HAP-1 (cell line): ENCODE measurements around the gene PRKCQ.
"Not testable (repeated sequence)": the region's sequence is repeated elsewhere in the genome, so short reads cannot be mapped to it uniquely, and the experiment has no call there.

Experiments used
- DNase-seq, 2 experiments: peaks; one replicate each; pipeline ENCODE4 v3.0.0-alpha.2; 2016 to 2020; ENCODE audit warnings: low spot score in 2 of 2
- H3K27me3 ChIP-seq: fragments of 250-450 bp; sonication (Bioruptor Pico); 2 replicates; pipeline ENCODE4 v1.5.1; 2020; ENCODE audit warnings: low read depth, mild to moderate bottlenecking, moderate library complexity
- H3K36me3 ChIP-seq: fragments of 250-450 bp; sonication (Bioruptor Pico); replicated peaks from 2 replicates; pipeline ENCODE4 v1.5.1; 2020; ENCODE audit warnings: mild to moderate bottlenecking
- H3K4me1 ChIP-seq: fragments of 250-450 bp; sonication (Bioruptor Pico); 2 replicates; pipeline ENCODE4 v1.5.1; 2020; ENCODE audit warnings: mild to moderate bottlenecking
- H3K4me3 ChIP-seq: fragments of 250-450 bp; sonication (Bioruptor Pico); 2 replicates; pipeline ENCODE4 v1.5.1; 2020; ENCODE audit warnings: mild to moderate bottlenecking, moderate library complexity
- H3K9me3 ChIP-seq: fragments of 250-450 bp; sonication (Bioruptor Pico); 2 replicates; pipeline ENCODE4 v1.5.1; 2020; ENCODE audit warnings: mild to moderate bottlenecking, moderate library complexity
- in situ Hi-C: fragments of 300-500 bp; cut with MboI; formaldehyde crosslinking; loops from 3 replicates; pipeline ENCODE4 v1.14.3; 2020; ENCODE audit warnings: low sequenced_read_pairs, inconsistent platforms, mixed read lengths

PRKCQ gene

GRCh38 chr10:6386960-6387359 is 193.1 kb downstream of the PRKCQ start:
- H3K36me3 ChIP-seq, result no peaks in the 10 kb centered on the region
- H3K9me3 ChIP-seq, result no peaks in the 10 kb centered on the region
- DNase-seq, result no peak
- 0 out of 2 replicates have a peak, but pooled peaks cover 3% of the 10 kb centered on the region for H3K27me3 ChIP-seq
- in situ Hi-C loops, result loop anchor here (25.0 kb wide), 1 partner anchor 175 kb away; the partner anchor contains the start of gene PFKFB3
- no peaks in the 10 kb centered on the region for H3K4me1 ChIP-seq
- H3K4me3 ChIP-seq, result no peak overlapping the region

GRCh38 chr10:6386346-6386745 is 193.7 kb downstream of the PRKCQ start:
- Histone ChIP-seq H3K4me1 (no peaks in the 10 kb centered on the region), H3K36me3 (no peaks in the 10 kb centered on the region), H3K4me3 (no peak overlapping the region), H3K9me3 (no peaks in the 10 kb centered on the region), H3K27me3 (0 out of 2 replicates have a peak, but pooled peaks cover 3% of the 10 kb centered on the region)
- no peak for DNase-seq
- in situ Hi-C loops, result loop anchor here (25.0 kb wide), 1 partner anchor 174 kb away; the partner anchor contains the start of gene PFKFB3

- in situ Hi-C loops, result loop anchor here (25.0 kb wide), 1 partner anchor 173 kb away; the partner anchor contains the start of gene PFKFB3
- Histone ChIP-seq H3K4me1 (no peaks in the 10 kb centered on the region), H3K27me3 (0 out of 2 replicates have a peak, but pooled peaks cover 3% of the 10 kb centered on the region), H3K4me3 (no peak overlapping the region), H3K36me3 (no peaks in the 10 kb centered on the region), H3K9me3 (peaks cover 1% of the 10 kb centered on the region; the same call in 1 of the 2 replicates)
- DNase-seq, result no peak
Observed at GRCh38 chr10:6385665-6386064, 194.4 kb downstream of the PRKCQ start.

- Histone ChIP-seq H3K36me3 (no peaks in the 10 kb centered on the region), H3K27me3 (0 out of 2 replicates have a peak, but pooled peaks cover 1% of the 10 kb centered on the region), H3K4me3 (no peak overlapping the region), H3K9me3 (peaks cover 5% of the 10 kb centered on the region; the same call in 1 of the 2 replicates), H3K4me1 (no peaks in the 10 kb centered on the region)
- DNase-seq, result no peak
- in situ Hi-C loops, result loop anchor here (25.0 kb wide), 1 partner anchor 173 kb away; the partner anchor contains the start of gene PFKFB3
Observed at GRCh38 chr10:6384847-6385246, 195.2 kb downstream of the PRKCQ start.

GRCh38 chr10:6384031-6384430 is 196.0 kb downstream of the PRKCQ start:
- Histone ChIP-seq H3K4me3 (no peak overlapping the region), H3K36me3 (no peaks in the 10 kb centered on the region), H3K27me3 (no peaks in the 10 kb centered on the region), H3K4me1 (no peaks in the 10 kb centered on the region), H3K9me3 (peaks cover 7% of the 10 kb centered on the region; the same call in 1 of the 2 replicates)
- no peak for DNase-seq
- in situ Hi-C loops, result loop anchor here (25.0 kb wide), 1 partner anchor 172 kb away; the partner anchor contains the start of gene PFKFB3

GRCh38 chr10:6383096-6383812 is 196.8 kb downstream of the PRKCQ start:
- in situ Hi-C loops, result loop anchor here (25.0 kb wide), 1 partner anchor 171 kb away; the partner anchor contains the start of gene PFKFB3
- no peaks in the 10 kb centered on the region for H3K4me1 ChIP-seq
- H3K4me3 ChIP-seq, result no peak overlapping the region
- H3K9me3 ChIP-seq, result peaks cover 7% of the 10 kb centered on the region; the same call in 1 of the 2 replicates
- no peaks in the 10 kb centered on the region for H3K36me3 ChIP-seq
- no peaks in the 10 kb centered on the region for H3K27me3 ChIP-seq
- DNase-seq, result no peak

- DNase-seq, result no peak
- Histone ChIP-seq H3K4me1 (no peaks in the 10 kb centered on the region), H3K4me3 (no peak overlapping the region), H3K27me3 (no peaks in the 10 kb centered on the region), H3K9me3 (peaks cover 7% of the 10 kb centered on the region; the same call in 1 of the 2 replicates), H3K36me3 (no peaks in the 10 kb centered on the region)
- in situ Hi-C loops, result loop anchor here (25.0 kb wide), 1 partner anchor 170 kb away; the partner anchor contains the start of gene PFKFB3
Observed at GRCh38 chr10:6382081-6382480, 198.0 kb downstream of the PRKCQ start.

GRCh38 chr10:6380478-6380877 is 199.6 kb downstream of the PRKCQ start:
- not testable (repeated sequence) for H3K4me3 ChIP-seq, DNase-seq

GRCh38 chr10:6379015-6379776 is 200.9 kb downstream of the PRKCQ start:
- Histone ChIP-seq H3K9me3 (peaks cover 7% of the 10 kb centered on the region; the same call in 1 of the 2 replicates), H3K36me3 (no peaks in the 10 kb centered on the region), H3K4me1 (no peaks in the 10 kb centered on the region), H3K27me3 (no peaks in the 10 kb centered on the region), H3K4me3 (no peak overlapping the region)
- no peak for DNase-seq
- in situ Hi-C loops, result loop anchor here (25.0 kb wide), 1 partner anchor 167 kb away; the partner anchor contains the start of gene PFKFB3

More at GRCh38 chr10:6380478-6380877, 199.6 kb downstream of the PRKCQ start:
- not testable (repeated sequence) for H3K27me3 ChIP-seq, H3K4me1 ChIP-seq, H3K36me3 ChIP-seq, H3K9me3 ChIP-seq
- in situ Hi-C loops, result loop anchor here (25.0 kb wide), 1 partner anchor 168 kb away; the partner anchor contains the start of gene PFKFB3
